Activated CD8-positive, alpha-beta memory T cell treated with anti-CD3 and anti-CD28 coated beads, Interleukin-2, amount 50 U/mL, for 24 hours (primary cell): ENCODE measurements around the gene GSTT2.
"Not testable (repeated sequence)": the region's sequence is repeated elsewhere in the genome, so short reads cannot be mapped to it uniquely, and the experiment has no call there.

ENCODE experiments used
- DNase-seq: peaks from one replicate; pipeline ENCODE4 v3.0.0-alpha.2; 2020; ENCODE audit errors: extremely low read depth

The GSTT2 gene

GRCh38 chr22:23979557-23980240 is at the start of gene GSTT2:
Gene GSTT2, plus strand, starts transcription at chr22:23980134.
- DNase-seq, result not testable (repeated sequence)

- DNase-seq, result no peak
Observed at GRCh38 chr22:23938328-23939016, 41.5 kb upstream of the GSTT2 start.

- DNase-seq, result no peak
Observed at GRCh38 chr22:23939017-23939357, 40.9 kb upstream of the GSTT2 start.

GRCh38 chr22:23940166-23940565 is 39.8 kb upstream of the GSTT2 start:
- DNase-seq, result not testable (repeated sequence)

GRCh38 chr22:23947391-23947790 is 32.5 kb upstream of the GSTT2 start:
- not testable (repeated sequence) for DNase-seq

- DNase-seq, result not testable (repeated sequence)
Observed at GRCh38 chr22:23949764-23950163, 30.2 kb upstream of the GSTT2 start.

- DNase-seq, result not testable (repeated sequence)
Observed at GRCh38 chr22:23951383-23951782, 28.6 kb upstream of the GSTT2 start.

GRCh38 chr22:23952794-23953405 is 27.0 kb upstream of the GSTT2 start:
- not testable (repeated sequence) for DNase-seq

- DNase-seq, result not testable (repeated sequence)
Observed at GRCh38 chr22:23953485-23953884, 26.4 kb upstream of the GSTT2 start.

GRCh38 chr22:23954193-23954990 is 25.5 kb upstream of the GSTT2 start:
- not testable (repeated sequence) for DNase-seq

- not testable (repeated sequence) for DNase-seq
Observed at GRCh38 chr22:23954991-23955305, 25.0 kb upstream of the GSTT2 start.

GRCh38 chr22:23955886-23956285 is 24.0 kb upstream of the GSTT2 start:
- DNase-seq, result not testable (repeated sequence)

GRCh38 chr22:23956301-23956900 is 23.5 kb upstream of the GSTT2 start:
- peak; percentile 53 for DNase-seq

- not testable (repeated sequence) for DNase-seq
Observed at GRCh38 chr22:23961084-23961771, 18.7 kb upstream of the GSTT2 start, which contains the start of gene GSTT2B. Gene GSTT2B, minus strand, starts transcription at chr22:23961195. Its CDS starts 64 bp downstream, at chr22:23961131.

- not testable (repeated sequence) for DNase-seq
Observed at GRCh38 chr22:23966094-23966493, 13.8 kb upstream of the GSTT2 start.

GRCh38 chr22:23966568-23966967 is 13.4 kb upstream of the GSTT2 start, which contains the start of gene DDTL:
Gene DDTL, plus strand, starts transcription at chr22:23966888. Its CDS starts 27 bp downstream, at chr22:23966915.
- DNase-seq, result not testable (repeated sequence)

- no peak for DNase-seq
Observed at GRCh38 chr22:23969071-23969470, 10.9 kb upstream of the GSTT2 start.

- DNase-seq, result no peak
Observed at GRCh38 chr22:23970201-23970641, 9.7 kb upstream of the GSTT2 start.

GRCh38 chr22:23970816-23971486 is 9.0 kb upstream of the GSTT2 start:
- DNase-seq, result no peak

GRCh38 chr22:23971927-23972326 is 8.0 kb upstream of the GSTT2 start:
- not testable (repeated sequence) for DNase-seq
